Measurements from ENCODE around the gene CMTM7.

- TF ChIP-seq YY1 (IDR thresholded peaks at IDR 0.05; ENCODE audit: extremely low read depth, insufficient replicate concordance, low read depth, low read length) = no peak
- TF ChIP-seq, protein P1, sequence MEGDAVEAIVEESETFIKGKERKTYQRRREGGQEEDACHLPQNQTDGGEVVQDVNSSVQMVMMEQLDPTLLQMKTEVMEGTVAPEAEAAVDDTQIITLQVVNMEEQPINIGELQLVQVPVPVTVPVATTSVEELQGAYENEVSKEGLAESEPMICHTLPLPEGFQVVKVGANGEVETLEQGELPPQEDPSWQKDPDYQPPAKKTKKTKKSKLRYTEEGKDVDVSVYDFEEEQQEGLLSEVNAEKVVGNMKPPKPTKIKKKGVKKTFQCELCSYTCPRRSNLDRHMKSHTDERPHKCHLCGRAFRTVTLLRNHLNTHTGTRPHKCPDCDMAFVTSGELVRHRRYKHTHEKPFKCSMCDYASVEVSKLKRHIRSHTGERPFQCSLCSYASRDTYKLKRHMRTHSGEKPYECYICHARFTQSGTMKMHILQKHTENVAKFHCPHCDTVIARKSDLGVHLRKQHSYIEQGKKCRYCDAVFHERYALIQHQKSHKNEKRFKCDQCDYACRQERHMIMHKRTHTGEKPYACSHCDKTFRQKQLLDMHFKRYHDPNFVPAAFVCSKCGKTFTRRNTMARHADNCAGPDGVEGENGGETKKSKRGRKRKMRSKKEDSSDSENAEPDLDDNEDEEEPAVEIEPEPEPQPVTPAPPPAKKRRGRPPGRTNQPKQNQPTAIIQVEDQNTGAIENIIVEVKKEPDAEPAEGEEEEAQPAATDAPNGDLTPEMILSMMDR (IDR thresholded peaks at IDR 0.05 in 2 of 3, conservative IDR thresholded peaks at IDR 0.05 in 1 of 3; ENCODE audit: borderline replicate concordance in 1 of 3, insufficient read depth in 1 of 3, low read depth in 2 of 3, low read length in 2 of 3) = no peak
- no peak for TF ChIP-seq POLR2AphosphoS5 (IDR thresholded peaks at IDR 0.05; ENCODE audit: low read depth, low read length)
Observed at GRCh38 chr3:32423956-32424557, 32.4 kb downstream of the CMTM7 start.

All from HCT116 (cell line).